NCI-H460 (cell line): Measurements from ENCODE around the gene ARCN1. TPM values are rescaled to one million over a fixed set of nuclear protein-coding genes. Genes with fewer than 3 reads are reported as not detected.
A peak's percentile ranks its signal among the peaks of the same experiment; 100 is the strongest.

Experiments
- DNase-seq: peaks from one replicate; pipeline ENCODE4 v3.0.0-alpha.2; 2016; ENCODE audit warnings: low read depth; ENCODE audit errors: extremely low read depth
- polyA plus RNA-seq: library from polyadenylated mRNA; depleted of rRNA; stranded (reverse); fragments of >200 nt; gene quantifications from 2 replicates; pipeline ENCODE4 v1.2.3, GENCODE V29; 2014; cell fraction: nucleus; rRNA removed
- total RNA-seq: library from RNA; depleted of rRNA; stranded (reverse); fragments of >200 nt; shearing (Covaris generic); gene quantifications from 2 replicates; pipeline ENCODE4 v1.2.3, GENCODE V29; 2014; rRNA removed

ARCN1 gene
- 105 and 109 TPM in 2 replicates for total RNA-seq
- 37.9 and 39.9 TPM in 2 replicates for polyA plus RNA-seq

DNA sequence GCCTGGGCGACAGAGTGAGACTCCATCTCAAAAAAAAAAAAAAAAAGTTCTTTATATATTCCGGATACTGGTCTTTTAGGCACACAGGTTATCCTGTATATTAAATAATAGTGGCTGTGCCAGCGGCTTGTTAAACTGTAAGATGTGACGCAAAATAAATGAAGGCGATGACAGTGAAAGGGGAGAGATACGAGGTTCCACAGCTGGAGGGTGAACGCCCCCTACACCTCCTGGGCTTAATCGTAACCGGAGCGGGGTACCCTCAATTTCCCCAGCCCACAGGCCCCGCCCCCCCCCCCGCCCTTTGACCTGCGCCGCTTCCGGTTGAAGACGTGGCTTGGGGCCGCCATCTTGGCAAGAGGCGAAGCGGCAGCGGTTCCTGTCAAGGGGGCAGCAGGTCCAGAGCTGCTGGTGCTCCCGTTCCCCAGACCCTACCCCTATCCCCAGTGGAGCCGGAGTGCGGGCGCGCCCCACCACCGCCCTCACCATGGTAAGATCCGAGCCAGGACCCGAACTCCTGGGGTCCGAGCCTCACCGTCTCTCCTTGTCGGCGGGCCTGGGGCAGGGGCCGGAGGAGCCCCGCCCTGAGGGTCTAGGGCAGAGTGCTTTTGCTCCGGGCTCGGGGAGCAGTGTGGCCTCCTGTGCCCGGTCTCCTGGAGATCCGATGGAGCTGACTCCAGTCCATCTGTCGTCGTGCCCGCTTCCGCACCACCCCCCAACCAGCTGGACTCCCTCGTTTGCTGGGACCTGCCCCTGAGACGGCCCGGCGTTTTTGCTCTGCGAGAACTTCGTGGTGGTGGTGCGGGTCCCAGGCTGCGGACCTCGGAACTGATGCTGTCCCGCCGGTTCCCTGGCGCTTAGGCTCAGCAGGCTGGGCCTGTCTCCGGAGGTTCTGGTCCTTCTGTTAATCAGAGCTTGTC is at the start of gene ARCN1:
Gene ARCN1 (plus strand): TSS at position 349 of the 920 bp plus-strand sequence. CDS start 139 bp downstream, at position 488.
- peak; percentile 40 for DNase-seq

GRCh38 chr11:118522571-118523072 is 49.6 kb upstream of the ARCN1 start:
- peak; percentile 1 for DNase-seq

GRCh38 chr11:118524356-118524755 is 47.9 kb upstream of the ARCN1 start:
- no peak for DNase-seq

- DNase-seq, result no peak
Measured at GRCh38 chr11:118524757-118525470, 47.3 kb upstream of the ARCN1 start.

DNA sequence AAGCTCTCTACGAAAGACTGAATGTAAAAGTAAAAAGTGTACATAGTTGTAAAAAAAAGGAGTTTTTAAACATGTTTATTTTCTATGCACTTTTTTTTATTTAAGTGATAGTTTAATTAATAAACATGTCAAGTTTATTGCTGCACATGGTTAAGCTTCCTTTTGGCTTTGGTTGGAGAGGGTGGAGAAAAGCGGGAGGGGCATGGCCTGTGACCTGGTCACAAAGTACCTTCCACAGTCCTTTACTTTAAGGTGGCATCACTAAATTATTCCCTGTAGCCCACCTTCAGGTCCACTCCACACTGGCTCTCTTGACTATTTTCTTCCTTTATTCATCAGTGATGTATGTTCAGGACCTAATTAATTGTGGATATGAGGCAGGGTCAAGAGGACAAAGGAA is 45.5 kb upstream of the ARCN1 start:
- no peak for DNase-seq

DNA sequence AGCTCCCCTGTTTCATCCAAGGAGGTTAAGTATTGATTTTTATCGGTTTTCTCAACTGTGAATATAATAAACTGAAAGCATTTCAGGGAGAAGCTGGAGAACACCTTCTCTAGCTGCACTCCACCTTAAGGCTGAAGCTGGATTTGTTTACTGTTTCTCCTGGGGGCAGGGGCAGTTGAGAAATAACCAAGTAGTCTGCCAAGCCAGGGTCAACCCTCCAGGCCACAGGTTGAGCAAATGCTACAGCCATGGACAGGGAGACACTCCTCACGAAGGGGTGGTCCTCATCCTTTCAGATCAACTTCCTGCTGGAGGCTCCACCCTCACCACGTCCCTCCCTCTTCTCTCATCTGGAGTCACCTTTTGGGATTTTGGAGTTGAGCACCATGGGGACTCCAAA is 45.1 kb upstream of the ARCN1 start, which contains the start of gene TTC36:
Gene TTC36 (plus strand): TSS at position 366 of the 400 bp plus-strand sequence. CDS start 21 bp downstream, at position 387.
- no peak for DNase-seq

DNA sequence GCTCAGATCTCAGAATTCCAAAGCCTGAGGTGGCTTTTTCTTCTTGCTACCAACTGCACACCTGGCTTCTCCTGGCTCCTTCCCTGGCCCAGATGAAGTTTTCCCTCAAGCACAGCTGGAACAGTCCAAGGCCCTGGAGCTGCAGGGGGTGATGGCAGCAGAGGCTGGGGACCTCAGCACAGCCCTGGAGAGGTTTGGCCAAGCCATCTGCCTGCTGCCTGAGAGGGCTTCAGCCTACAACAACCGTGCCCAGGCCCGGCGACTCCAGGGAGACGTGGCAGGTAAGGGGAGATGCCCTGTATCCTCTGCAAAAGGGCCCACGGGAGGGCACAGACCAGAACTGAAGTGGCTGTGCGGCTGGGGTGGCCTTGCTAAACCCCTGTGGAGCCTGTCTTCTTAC is 43.7 kb upstream of the ARCN1 start:
- DNase-seq, result no peak

DNA sequence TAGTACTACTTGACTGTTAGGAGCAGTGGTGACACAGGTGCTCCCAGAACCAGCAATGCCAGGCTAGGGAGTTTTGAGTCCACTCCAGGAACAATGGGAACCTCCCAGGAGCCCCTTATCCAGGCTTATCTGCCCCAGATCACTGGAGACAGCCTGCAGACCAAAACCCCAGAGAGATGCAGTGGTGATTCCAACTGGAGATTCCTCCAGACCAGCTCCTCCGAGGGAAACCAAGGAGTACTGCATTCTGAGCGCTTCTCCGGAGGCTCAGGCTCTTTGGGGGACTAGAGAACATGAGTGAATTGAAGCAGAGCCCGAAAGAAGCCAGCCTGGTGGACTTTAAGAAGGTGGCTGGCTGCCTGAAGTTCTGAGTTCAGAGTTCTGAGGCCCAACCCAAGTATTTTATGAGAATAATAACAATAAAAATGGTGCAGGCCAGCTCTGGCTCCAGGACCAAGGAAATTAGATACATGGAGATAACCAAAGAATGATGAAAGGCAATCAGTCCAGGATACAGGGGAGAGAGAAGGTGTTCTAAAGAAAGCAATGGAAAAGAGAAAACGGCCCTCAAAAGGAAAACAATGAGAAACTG is 42.5 kb upstream of the ARCN1 start:
- DNase-seq, result no peak

- no peak for DNase-seq
Measured at GRCh38 chr11:118530180-118530682, 42.0 kb upstream of the ARCN1 start.

DNA sequence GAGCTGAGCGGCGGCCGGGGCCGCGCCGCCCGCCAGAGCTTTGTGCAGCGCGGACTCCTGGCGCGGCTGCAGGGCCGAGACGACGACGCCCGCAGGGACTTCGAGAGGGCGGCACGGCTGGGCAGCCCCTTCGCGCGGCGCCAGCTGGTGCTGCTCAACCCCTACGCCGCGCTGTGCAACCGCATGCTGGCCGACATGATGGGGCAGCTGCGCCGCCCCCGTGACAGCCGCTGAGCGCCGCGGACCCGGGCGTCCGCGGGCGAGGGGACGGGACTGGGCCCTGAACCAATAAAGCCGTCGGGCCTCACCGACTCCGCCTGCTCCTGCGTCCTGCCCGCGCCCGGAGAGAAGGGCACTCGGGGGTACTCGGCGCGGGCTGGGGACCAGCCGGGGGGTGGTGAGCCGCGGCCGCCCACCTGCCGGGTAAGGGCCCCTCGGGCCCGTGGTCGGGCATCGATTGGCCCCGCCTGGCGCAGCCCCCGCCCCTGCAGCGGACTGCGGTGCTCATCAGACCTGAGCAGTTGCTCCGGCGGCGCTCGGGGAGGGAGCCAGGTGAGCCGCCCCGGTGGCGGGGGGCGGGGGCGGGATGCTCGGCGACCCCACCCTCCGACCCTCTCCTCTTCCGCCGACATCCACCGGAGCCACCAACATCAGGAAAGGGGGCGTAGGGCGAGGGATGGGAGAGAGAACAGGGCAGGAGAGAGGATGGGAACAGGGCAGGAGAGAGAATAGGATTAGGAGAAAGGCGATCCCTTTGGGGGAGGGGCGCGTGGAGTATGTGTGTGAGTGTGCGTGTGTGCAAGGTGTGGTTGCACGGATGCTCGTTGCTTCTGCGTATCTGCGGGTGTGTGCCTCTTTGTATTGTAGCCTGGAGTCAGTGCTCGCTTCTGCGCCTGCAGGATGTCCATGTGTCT is 41.3 kb upstream of the ARCN1 start, which contains the start of gene TMEM25:
Gene TMEM25 (plus strand): TSS at position 510 of the 914 bp plus-strand sequence. CDS start 610 bp downstream, outside the sequence.
- no peak for DNase-seq

GRCh38 chr11:118531597-118532084 is 40.6 kb upstream of the ARCN1 start:
- no peak for DNase-seq

DNA sequence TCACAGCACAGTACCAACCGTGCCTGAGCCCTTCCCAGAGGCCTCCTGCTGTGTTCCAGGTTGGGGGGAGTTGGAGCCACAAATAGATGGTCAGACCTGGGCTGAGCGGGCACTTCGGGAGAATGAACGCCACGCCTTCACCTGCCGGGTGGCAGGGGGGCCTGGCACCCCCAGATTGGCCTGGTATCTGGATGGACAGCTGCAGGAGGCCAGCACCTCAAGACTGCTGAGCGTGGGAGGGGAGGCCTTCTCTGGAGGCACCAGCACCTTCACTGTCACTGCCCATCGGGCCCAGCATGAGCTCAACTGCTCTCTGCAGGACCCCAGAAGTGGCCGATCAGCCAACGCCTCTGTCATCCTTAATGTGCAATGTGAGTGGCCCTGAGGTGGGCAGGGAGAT is 40.1 kb upstream of the ARCN1 start:
- no peak for DNase-seq

GRCh38 chr11:118532852-118533768 is 39.1 kb upstream of the ARCN1 start:
- DNase-seq, result no peak

DNA sequence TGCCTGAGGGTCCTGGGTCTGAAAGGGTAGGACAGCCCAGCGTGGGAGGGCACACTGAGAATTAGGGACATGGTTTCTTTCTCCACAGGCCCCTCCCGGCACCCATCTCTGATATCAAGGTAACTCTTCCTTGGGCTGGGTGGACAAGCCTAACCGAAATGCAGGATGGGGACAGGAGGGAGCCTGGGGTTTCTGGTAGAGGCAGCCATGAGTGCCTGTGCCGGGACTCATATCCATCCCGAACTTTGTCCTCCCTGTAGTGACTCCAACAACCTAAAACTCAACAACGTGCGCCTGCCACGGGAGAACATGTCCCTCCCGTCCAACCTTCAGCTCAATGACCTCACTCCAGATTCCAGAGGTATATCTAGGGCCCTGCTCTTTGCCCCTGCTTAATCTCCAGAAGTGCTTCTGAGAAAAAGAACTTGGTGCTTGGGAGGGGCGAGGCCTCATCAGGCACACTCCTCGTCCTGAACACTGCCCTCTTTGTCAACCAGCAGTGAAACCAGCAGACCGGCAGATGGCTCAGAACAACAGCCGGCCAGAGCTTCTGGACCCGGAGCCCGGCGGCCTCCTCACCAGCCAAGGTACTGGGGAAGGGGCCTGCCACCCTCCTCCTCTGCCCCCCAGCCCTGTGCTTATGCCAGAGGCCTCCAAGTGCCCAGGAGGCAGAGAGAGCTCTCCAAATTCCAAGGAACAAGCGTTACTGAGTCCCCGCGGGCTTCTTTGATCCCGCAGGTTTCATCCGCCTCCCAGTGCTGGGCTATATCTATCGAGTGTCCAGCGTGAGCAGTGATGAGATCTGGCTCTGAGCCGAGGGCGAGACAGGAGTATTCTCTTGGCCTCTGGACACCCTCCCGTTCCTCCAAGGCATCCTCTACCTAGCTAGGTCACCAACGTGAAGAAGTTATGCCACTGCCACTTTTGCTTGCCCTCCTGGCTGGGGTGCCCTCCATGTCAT is 38.2 kb upstream of the ARCN1 start:
- DNase-seq, result no peak

GRCh38 chr11:118535261-118535660 is 36.9 kb upstream of the ARCN1 start:
- no peak for DNase-seq

DNA sequence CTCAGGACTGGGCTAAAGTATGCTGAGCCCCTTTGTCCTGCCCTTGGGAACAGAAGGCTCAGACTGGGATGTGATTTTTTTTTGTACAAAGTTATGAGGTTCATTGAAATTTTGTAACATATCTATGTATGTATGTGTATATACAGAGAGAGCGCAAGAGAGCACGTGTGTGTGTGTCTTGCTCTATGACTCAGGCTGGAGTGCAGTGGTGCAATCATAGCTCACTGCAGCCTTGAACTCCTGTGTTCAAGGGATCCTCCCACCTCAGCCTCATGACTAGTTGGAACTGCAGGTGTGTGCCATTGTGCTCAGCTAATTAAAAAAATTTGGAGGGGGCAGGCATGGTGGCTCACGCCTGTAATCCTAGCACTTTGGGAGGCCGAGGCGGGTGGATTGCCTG is 35.5 kb upstream of the ARCN1 start:
- DNase-seq, result no peak

GRCh38 chr11:118537409-118537980 is 34.7 kb upstream of the ARCN1 start:
- no peak for DNase-seq
